Measurements from ENCODE around the gene ACADSB. TPM values are rescaled to one million over a fixed set of nuclear protein-coding genes. Genes with fewer than 3 reads are reported as not detected.

ACADSB gene
- polyA plus RNA-seq, 1 donor = 12.5 TPM

DNA sequence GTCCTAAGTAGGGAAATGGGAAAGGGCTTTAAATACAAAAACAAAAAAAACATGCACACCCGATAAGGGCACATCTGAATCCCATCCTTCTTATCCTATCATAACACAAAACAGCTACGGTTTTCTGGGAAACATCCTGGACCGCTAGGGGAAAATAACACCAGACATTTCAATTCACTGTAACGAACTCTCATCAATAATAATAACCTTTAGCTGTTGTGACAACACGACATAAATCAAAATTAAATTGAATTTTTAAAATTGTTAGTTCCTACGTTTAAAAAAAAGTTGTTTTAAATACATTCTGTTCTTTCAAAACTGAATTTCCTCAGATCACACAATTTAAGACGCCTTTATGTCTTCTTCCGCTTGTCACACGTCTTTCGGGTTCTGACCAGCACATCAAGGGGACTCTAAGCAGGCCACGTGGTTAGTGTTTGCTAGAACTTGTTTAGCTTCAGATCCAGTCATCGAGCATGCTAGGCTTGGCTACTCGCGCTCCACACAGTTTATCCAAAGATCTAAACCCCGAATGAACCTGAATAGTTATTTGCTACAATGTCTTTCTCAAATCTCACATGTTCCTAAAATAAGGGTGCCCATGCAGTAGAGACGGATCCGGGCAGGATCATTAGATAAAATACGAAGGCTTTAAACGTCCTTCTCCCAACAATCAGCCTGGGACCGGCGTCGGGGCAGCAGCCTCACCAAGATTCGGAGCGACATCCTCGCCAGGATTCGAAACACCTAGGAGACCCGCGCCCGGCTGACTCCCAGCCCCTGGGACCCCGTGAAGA is 1.1 kb upstream of the ACADSB start:
- DNase-seq = peak; percentile 13

DNA sequence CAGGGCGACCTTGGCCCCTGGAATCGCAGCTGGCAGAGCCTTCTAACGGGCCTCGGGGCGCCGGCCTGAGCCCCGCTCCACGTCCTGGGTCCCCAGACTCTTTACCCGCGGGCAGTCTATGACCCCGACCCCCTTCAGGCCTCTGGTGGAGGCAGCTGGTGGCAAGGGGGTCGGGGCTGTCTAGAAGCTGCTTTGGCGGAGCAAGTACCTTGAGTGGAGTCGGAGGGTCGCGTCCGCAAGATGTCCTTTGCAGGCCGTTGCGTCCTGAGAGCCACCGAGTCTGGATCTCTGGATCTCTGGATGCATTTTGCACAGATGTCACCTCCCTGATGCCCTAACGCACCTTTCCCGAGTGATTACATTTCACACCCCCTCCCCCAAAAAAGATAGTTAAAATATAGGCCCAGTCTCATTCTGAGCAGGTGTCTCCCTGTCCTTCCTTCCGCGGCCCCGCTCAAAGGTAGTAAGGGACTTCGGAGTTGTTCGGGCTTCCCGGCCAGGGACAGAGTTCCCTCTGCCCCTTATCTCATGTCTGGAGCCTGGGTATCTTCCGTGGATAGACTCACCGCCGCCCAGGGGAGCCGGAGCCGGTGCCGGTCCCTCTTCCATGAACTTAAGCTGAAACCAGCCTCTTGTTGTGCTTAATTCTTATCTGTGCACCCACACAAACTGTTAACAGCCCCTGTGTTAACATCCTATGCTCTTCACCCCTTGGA is 457 bp downstream of the ACADSB start:
- peak; percentile 19 for DNase-seq

DNA sequence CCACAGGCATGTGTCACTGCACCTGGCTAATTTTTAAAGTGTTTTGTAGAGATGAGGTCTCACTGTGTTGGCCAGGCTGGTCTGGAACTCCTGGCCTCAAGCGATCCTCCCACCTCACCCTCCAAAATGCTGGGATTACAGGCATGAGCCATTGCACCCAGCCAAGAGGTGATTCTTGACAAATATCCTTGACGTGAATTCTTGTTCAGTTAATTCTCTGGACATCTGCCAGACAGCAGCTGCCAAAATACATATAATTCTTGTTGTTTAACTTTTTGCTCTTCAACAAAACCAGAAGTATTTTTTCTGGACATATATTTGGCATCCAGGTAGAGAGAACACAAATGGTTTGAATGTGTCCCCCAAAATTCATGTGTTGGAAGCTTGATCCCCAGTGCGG is 3.2 kb downstream of the ACADSB start:
- DNase-seq = no peak

DNA sequence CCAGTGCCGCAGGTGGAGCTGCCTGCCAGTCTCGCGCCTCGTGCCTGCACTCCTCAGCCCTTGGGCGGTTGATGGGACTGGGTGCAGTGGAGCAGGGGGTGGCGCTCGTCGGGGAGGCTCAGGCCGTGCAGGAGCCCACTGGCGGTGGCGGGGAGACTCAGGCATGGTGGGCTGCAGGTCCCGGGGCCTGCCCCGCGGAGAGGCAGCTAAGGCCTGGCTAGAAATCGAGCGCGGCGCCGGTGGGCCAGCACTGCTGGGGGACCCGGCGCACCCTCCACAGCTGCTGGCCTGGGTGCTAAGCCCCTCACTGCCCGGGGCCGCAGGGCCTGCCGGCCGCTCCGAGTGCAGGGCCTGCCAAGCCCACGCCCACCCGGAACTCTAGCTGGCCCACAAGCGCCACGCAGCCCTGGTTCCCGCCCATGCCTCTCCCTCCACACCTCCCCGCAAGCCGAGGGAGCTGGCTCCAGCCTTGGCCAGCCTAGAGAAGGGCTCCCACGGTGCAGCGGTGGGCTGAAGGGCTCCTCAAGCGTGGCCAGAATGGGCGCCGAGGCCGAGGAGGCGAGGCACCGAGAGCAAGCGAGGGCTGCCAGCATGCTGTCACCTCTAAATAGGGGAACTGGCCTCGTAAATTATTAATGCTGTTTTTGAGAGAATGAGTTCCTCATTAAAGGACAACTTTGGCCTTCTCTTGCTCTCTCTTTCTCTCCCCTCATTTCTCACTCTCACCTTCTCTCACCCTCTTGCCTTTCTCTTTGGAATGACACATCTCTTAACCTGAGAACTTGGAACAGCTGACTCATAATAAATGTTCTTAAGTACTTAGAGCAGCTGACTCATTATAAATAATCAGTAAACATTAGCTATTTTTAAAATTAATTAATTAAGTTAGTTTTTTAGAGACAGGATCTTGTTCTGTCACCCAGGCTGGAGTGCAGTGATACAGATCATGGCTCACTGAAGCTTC is 4.9 kb downstream of the ACADSB start:
- no peak for DNase-seq

DNA sequence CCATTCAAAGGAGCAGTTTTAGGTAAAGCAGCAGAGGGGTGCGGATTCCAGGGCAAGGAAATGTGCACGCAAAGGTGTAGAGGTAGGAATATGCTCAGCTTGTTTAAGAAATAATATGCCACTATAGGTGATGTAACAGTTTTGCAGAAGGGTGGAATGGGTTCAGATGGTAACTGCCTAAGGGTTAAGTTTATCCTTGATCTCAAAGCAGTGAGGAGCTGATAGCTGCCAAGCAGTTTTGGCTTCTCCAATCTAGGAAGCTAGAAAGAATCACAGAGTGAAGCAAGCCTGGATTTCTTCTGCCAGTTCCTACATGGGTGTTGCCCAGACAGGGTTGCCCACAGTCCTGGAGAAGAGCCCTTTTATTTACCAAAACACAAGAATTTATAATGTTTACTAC is 6.0 kb downstream of the ACADSB start:
- no peak for DNase-seq

DNA sequence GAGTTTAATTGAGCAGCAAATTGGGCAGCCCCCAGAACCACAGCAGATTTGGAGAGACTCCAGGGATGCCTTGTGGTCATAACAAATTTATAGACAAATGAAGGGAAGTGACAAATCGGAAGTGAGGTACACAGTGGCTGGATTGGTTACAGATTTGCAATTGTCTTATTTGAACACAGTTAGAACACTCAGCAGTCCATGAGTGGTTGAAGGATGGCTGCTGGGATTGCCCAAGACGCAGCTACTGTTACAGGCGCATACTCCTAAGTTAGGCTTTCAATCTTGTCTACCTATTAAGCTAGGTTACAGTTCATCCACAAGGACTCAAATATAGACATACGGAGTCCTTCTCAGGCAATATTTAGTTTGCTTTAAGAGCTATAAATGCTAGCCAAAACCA is 7.4 kb downstream of the ACADSB start:
- no peak for DNase-seq

DNA sequence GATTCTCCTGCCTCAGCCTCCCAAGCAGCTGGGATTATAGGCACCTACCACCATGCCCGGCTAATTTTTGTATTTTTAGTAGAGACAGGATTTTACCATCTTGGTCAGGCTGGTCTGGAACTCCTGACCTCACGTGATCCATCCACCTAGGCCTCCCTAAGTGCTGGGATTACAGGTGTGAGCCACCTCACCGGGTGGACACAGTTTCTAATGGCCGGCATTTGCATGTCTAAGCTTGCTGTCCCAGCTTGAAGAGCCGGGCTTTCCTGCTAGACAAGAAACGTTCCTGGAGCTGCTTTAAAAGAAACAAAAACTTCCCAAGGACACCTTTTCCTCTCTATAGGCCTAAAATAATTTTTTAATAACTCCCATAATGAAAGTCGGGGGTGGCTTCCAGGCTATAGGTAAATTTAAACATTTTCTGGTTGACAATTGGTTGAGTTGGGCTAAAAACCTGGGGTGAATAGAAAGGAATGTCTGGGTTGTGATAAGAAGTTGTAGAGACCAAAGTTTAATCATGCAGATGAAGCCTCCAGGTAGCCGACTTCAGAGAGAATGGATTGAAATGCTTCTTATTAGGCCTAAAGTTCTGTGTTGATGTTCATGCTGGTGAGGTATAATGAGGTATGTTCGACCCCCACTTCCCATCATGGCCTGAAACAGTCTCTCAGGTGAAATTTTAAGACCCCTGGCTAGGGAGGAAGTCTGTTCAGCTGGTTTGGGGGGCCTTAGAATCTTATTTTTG is 8.8 kb downstream of the ACADSB start:
- DNase-seq = no peak

DNA sequence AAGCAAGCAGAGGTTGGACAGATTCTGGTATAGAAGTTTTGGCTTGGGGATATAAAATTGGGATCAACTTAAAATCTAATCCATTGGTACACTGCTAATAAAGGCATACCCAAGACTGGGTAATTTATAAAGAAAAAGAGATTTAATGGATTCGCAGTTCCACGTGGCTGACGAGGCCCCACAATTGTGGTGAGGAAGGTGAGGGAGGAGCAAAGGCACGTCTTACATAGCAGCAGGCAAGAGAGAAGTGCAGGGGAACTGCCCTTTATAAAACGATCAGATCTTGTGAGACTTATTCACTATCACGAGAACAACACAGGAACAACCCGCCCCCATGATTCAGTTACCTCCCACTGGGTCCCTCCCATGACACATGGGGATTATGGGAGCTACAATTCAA is 9.7 kb downstream of the ACADSB start:
- no peak for DNase-seq

DNA sequence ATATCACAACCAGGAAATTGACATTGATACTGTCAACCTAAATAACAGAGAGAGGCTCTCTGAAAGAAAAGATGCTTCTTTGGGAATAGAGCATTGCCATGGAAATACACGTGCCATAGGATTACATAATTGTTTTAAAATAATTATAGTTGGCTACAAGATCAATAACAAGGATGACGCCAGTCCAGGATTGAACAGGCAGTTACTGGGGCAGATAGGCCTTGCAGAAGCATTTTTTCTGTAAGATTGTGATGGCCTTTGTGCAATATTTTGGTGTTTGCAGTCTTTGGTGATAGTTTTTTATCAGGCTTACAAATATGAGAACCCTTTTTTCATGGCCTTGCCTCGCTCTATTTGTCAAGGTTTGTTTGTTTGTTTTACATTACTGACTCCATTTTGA is 10.5 kb downstream of the ACADSB start:
- no peak for DNase-seq

DNA sequence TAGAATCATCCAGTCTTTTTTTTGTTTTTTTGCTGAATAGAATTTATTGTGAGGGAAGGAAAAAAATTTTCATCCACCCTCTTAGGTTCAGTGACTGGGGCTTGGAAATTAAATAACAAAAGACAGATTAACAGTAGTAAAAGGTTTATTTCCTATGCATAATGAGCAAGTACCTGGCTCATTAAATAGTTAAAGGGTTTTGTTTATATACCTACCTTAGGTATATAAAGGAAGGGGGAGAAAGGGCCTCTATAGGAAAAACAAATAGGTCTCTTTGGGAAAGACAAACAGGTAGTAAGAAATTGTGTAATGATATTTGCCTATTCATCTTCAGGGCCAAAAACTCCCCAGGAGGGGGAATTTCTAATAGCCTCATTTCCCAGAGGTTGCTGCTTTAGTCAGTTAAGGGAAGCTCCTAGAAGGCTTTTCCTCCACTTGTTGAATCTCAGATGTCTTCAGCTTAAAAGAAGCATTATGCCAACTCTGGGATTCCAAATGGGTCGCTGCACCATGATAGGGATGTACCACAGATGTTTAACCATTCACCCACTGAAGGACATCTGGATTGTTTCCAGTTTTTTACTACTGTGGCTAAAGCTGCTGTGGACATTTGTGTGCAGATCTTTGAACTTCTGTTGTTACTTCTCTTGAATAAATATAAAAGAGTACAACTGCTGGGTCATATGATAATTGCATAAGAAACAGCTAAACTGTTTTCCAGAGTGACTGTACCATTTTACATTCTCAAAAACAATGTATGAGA is 11.3 kb downstream of the ACADSB start:
- no peak for DNase-seq

DNA sequence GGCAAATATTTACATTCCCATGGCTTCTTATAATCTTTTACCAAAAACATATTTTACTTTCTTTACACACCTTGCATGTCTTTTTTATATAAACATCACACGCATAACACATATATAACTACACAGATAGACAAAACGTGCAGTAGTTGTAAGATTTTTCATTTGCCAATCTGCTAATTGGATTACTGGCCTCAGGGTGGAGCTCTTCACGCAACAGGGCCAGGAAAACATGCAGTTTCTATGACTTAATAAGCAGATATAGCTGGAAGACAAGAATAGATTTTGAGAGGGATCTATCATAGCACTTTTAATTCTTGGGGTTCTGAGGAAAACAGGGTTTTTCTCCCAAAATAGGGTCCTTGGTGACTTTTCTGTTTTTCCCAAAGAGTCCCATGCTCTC is 12.7 kb downstream of the ACADSB start:
- DNase-seq = no peak

DNA sequence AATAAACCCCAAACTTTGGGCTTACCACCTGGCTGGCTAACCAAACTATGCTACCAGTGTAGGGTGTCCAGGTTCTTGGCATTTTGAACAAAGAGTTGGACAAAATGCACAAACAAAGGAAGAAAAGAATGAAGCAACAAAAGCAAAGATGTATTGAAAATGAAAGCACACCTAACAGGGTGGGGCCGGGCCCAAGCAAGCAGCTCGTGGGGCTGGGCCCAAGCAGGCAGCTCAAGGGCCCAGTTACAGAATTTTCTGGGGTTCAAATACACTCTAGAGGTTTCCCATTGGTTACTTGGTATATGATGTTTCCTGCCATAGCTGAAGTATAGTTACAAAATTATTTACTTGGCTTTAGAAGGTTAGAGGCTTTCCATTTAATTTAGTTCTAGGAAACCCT is 15.7 kb downstream of the ACADSB start:
- no peak for DNase-seq

DNA sequence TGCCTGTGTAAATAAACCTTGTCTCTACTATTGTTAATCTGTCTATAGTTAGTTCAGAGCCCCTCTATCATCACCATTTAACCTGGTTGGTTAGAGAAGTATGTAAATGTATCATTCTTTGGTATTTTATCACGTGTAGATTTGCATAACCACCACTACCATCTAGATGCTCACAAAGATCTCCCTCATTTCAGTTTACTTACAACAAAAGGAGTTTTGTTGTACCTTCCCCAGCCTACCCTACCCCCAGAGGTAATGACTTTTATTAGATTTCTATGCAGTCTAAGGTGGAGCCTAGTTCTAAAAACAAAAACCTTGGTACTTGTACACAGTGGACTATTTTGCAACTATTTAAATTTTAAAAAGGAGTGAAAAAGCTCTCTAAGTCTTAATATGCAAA is 17.5 kb downstream of the ACADSB start:
- DNase-seq = no peak

DNA sequence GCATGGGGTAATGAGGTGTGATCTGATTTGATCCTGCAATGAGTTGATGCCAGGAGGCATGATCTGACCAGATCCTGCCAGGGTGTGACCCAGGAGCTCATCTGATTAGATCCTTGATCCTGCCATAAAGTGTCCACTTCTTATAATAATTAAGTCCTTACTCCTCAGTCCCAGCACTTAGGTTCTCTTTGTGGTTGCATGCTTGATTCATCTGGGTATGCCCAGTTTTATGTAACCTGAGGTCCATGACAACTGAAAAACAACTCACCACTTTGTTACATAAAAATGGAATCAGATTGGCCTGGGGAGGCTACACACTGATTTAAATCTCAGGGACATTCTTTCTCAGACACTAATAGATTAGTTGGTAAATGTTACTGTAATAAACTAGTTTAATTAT is 19.1 kb downstream of the ACADSB start:
- DNase-seq = no peak

DNA sequence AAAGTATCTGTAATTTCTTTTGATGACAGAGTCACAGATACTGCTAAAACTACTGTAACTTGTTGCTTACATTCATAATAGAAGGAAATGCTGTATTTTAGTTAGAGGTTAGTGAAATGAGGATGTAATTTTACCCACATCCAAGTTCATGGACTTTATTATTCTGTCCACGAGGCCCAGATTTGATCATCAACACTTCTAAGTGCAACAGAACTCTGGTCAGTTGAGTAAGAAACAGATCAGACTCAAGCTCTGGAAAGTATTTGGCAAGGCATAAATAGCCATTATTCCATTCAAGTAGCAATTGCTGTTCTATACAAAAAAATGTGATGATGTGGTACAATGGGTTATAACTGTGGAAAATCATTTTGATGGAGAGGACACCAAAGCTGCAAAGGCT is 22.3 kb downstream of the ACADSB start:
- DNase-seq = no peak

DNA sequence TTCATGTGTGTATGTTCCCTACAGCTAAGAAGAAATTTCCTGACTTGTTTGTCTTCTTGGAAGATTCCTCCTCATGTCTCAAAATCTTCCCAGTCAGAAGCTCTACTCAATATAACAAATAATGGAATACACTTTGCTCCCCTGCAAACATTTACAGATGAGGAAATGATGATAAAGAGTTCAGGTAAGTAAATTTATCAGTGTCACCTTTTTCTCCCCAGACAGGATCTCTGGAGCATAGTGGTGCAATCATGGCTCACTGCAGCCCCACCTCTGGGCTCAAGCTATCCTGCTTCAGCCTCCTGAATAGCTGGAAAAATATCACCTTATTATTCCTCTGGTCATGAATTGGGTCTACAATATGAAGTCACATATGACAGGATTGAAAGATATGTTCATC is 25.5 kb downstream of the ACADSB start:
- no peak for DNase-seq

DNA sequence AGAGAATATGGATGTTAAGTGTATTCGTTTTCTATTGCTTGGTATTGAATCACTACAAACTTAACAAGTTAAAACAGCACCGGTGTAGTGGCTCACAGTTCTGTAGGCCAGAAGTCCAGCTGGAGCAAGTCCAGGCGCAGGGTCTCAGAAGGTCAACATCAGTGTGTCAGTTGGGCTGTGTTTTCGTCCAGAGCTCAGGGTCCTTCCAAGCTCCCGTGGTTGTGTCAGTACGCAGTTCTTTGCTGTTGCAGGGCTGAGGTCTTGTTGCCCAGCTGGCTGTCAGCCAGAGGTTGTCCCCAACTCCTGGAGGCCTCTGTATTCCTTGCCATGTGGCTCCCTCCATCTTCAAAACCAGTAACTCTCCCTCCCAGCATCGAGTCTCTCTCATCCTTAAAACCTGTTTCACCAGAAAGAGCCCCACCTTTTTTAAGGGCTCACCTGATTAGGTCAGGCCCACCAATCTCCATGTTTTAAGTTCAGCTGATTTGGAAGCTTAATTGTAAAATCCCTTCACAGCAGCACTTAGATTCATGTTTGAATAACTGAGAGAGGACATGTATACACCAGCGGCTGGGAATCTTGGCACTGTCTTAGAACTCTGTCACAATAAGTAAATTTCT is 26.8 kb downstream of the ACADSB start:
- no peak for DNase-seq

DNA sequence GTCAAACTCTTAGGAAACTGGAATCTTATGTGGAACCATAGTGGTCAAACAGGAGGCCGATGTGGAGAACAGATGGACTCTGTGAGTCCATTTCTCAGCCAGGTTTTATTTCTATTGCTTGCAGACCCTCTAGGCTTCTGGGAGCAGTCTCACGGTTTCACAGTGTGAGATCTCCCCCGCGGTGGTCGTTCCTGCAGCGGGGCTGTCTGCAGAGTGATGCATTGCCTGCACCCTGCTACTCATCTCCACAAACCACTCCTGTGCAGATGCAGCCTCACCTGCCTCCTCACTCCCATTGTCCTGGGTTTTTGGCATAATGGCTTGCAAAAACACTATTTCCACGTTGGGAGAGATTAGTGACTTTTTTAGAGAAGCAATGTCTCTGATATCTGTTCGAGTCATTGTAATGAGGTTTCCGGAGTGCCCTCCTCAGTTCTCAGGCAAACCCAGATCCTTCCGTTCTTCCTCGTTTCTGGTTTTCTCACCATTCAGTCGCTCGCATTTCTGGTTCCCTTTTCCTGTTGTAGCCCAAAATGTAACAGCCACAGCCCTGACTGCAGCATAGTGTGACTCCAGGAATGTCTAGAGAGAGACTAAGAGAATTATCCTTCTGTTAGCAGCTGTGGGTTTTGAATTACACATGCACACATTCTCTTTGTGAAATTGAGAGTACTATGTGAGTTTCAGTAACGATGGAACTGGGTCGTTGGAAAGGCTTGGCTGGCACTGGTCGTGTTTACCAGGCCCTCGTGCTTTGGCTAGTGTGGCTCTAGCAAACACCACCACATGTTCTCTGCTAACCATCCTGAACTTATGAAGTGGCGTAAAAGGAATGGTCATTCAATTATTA is 30.2 kb downstream of the ACADSB start:
- DNase-seq = no peak

DNA sequence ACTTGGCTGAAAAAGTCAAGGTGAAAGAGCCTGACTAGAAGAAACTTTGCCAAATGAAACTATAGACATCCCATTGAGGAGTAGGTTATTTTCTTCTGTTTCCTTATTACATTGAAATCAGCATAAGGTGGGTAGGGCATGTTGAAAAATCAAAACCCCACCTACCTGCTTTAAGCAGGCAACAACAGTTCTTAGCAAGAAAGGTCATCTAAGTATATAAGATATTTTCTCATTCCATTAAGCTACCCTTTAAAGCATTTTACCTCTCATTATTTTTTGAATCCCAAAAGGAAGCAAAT is 30.8 kb downstream of the ACADSB start:
- no peak for DNase-seq

DNA sequence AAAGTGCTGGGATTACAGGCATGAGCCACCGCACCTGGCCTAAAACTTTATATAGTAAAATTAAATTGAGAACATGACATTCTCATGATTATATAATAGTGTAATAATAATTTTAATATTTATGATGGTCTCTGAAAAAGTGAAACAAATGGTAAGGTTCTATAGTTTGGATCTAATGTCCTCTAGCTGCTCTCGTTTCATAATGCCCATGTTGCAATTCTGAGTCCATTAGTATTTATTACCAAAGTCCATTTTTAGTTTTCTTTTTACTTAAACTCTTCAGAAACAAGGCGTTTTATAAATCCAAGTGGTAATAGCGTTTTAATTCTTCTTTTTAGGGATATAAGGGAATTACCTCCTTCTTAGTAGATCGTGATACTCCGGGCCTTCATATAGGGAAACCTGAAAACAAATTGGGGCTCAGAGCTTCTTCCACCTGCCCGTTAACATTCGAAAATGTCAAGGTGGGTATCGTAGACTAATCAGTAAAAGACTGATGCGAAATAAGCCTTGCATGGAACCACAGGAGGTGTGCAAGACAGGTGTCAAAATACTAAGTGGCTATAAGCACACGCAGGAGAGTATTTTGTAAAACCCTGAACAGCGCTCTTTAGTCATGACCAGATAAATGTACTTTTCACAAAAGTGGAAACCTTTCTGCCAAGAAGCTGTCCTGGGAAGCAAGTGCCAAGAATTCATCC is 34.1 kb downstream of the ACADSB start:
- DNase-seq = no peak
